C1 segment of cervical spinal cord (tissue), 14 donors: ENCODE results near the gene CBLL2.
"Not testable (repeated sequence)": the region's sequence is repeated elsewhere in the genome, so short reads cannot be mapped to it uniquely, and the experiment has no call there.

ENCODE experiments used
- DNase-seq, 14 donors: peaks; one replicate each; lab custom pipeline; 2025; lab: John Stamatoyannopoulos, UW

Gene CBLL2, protein sequence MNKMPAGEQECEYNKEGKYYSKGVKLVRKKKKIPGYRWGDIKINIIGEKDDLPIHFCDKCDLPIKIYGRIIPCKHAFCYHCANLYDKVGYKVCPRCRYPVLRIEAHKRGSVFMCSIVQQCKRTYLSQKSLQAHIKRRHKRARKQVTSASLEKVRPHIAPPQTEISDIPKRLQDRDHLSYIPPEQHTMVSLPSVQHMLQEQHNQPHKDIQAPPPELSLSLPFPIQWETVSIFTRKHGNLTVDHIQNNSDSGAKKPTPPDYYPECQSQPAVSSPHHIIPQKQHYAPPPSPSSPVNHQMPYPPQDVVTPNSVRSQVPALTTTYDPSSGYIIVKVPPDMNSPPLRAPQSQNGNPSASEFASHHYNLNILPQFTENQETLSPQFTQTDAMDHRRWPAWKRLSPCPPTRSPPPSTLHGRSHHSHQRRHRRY

DNA sequence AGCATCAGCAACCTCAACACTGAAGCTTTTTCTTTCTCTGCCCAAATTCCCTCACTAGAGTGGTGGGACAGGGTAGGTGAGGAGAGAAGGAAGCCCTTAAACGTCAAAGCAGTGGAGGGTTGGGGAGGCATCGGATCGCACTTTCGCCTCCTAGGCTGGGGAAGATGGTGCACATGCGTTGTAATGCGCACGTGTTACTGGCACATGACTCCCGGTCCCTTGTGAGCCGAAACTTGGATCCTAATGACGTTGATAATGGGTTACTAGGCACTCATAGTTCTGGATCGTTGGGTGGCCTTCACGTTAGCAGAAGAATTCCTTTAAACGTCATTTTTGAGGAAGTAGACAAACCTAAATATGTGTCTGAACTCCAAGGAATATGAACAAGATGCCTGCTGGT lies at the start of gene CBLL2:
Gene CBLL2, plus strand, starts transcription at position 301 of the 400 bp plus-strand sequence. Its CDS starts 79 bp downstream, at position 380.
- no peak for DNase-seq

DNA sequence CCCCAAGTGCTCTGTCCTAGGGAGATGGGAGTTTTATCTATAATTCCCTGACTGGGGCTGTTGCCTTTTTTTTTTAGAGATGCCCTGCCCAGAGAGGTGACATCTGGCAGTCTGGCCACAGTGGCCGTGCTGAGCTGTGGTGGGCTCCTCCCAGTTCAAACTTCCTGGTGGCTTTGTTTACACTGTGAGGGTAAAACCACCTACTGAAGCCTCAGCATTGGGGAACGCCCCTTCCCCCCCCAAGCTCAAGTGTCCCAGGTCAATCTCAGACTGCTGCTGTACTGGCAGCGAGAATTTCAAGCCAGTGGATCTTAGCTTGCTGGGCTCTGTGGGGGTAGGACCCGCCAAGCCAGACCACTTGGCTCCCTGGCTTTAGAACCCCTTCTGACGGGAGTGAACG lies 38.3 kb upstream of the CBLL2 start:
- no peak for DNase-seq

DNA sequence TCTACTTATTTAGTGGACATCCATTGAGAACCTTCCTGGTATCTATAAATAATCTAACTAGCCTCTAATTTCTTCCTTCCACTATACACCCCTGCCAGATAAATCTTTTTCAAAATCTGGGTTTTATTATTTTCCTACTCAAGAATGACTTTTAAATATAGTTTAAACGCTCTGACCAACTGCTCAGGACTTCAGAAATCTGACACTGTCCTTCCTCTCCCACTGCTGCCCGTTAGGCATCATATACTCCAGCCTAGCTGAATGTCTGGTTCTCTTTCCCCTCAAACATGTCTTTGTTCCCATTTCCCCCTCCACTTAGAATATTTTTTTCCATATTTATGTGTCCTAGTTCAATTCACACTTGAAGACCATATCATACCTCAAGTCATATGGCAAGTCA lies 35.2 kb upstream of the CBLL2 start:
- no peak for DNase-seq

DNA sequence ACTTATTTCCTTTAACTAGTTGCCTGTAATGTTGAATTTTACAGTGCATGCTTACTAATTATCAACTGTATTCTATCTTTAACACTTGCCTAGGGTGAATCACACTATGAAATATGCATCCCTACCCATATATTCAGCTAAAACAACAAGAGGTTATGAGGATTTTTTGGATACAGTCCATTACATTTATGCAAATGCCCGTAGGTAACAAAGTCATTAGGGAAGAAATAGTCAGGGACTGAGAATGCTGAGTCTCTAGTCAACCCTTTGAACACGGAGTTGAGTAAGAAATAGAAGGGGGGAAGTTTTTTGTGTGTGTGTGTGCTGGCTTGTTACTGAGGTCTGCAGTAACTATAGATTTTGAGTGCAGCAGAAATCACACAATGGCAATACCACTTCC lies 26.1 kb upstream of the CBLL2 start:
- DNase-seq = no peak

DNA sequence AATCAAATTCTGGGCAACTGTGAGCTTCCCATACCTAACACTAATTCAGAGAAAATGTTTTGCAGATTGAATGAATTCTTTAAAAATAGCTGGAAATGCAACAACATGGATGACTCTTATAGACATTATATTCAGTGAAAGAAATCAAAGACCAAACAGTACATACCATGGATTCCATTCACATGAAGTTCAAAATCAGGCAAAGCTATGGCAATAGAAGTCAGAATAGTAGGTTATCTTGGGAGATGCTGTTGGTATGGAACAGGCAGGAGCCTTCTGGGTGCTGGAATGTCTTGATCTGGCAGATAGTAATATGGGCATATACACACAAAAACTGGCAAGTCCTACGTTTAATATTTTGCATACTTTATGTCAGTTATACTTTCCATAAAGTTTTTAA lies 25.5 kb upstream of the CBLL2 start:
- no peak for DNase-seq

DNA sequence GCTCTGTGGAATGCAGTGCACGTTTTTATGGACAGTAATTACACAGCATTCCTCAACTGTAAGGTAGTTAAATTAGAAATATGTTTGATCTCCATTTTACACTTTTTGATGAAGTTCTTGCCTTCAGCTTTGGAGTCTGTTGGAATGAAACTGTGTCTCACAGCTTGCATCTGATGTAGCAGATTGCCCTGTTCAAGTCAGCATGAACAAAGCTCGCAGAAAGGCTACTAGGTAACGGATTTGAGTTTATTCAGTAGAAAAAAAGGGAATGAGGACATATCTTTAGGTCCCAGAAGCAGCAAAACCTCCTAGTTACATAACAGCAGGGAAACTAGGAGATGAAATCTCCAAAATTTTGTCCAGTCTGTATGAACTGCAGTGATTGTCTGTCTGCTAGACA lies 24.3 kb upstream of the CBLL2 start:
- DNase-seq = peak in 1 of 14 donors; percentile 6

DNA sequence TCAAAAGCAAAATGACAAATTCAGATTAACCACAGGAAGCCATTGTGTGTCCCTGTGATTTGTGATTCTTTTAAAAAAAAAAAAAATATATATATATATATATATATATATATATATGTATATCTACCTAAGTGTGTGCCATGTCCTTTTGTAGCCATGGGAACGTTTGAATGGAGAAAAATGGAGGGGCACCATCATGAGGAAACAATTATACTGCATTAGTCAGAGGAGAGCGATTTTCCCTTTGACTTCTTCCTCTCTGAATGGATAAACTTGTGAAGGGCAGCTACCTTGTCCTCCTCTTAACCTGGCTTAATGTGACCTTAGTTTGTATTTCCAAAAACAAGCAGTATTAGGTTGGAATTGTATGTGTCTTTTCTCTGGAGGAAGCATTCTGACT lies 23.3 kb upstream of the CBLL2 start:
- no peak for DNase-seq

DNA sequence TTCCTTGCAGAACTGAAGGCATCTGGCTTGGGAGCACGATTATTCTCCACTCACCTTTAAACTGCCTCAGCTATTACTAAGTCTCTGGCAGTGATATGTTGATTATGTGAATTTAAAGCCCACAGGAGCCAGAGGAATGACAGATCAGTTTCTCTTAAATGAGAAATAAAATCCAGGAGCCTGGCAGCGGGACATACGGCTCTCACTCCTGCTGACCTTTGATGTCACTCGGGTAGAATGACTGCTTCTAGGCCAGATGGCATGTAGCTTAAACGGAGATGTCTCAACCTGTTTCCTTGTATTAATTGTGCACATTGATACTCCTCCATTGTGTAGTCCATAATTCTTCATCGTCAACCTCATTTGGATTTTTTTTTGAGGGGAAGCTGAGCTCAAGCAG lies 4.0 kb upstream of the CBLL2 start:
- peak in 1 of 14 donors; percentile 7 for DNase-seq

DNA sequence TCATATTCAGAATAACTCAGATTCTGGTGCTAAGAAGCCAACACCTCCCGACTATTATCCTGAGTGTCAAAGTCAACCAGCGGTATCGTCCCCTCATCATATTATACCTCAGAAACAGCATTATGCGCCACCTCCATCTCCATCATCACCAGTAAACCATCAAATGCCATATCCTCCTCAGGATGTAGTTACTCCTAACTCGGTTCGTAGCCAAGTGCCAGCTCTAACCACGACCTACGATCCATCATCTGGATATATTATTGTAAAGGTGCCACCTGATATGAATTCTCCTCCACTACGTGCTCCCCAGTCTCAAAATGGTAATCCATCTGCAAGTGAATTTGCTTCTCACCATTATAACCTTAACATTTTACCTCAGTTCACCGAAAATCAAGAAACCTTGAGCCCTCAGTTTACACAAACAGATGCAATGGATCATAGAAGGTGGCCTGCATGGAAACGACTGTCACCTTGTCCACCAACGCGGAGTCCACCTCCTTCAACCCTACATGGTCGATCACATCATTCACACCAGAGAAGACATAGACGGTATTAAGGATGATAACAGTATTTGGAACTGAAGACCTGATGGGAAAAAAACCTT lies 1.1 kb downstream of the CBLL2 start:
- DNase-seq = no peak

DNA sequence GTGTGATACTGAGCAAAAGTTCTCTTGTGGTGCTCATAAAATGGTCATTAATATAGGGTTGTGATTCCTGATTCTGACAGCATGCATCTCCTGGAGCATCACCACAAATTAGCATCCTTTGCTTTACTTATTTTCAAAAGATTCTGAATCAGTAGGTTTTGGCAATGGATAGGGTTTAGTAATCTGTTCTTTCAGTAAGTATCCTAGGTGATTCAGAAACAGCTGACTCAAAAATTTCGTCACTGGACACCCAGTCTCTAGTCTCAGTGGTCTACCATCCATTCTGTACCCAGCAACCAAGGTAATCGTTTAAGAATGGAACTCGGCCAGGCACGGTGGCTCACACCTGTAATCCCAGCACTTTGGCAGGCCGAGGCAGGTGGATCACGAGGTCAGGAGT lies 4.1 kb downstream of the CBLL2 start:
- no peak for DNase-seq

DNA sequence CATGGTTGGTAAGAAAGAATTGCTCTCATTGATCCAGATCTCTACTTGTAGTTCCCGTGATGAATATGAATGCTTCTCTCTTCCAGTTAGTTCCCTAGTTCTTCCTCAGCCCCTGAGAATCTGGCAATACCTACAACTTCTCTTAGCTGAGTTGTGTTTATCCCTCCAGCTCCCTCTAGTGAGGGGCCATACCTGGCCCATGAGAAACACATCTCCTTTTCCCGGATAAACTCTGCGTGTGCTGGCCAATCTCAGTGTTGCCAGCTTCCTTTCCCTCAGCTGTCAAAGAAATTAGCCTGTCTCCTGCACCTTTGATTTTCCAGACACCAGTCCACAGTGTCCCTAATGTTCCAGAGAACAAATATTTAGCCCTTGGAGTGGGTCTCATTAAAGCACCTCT lies 5.7 kb downstream of the CBLL2 start:
- no peak for DNase-seq

DNA sequence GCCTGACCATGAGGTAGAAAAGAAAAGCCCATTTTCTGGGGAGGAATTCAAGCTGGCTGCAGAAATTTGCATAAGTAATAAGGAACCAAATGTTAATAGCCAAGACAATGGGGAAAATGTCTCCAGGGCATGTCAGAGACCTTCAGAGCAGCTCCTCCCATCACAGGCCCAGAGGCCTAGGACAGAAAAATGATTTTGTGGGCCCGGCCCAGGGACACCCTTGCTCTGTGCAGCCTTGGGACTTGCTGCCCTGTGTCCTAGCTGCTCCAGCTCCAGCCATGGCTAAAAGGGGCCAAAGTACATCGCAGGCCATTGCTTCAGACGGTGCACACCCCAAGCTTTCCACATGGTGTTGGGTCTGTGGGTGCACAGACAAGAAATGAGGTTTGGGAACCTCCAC lies 16.5 kb downstream of the CBLL2 start:
- not testable (repeated sequence) for DNase-seq

DNA sequence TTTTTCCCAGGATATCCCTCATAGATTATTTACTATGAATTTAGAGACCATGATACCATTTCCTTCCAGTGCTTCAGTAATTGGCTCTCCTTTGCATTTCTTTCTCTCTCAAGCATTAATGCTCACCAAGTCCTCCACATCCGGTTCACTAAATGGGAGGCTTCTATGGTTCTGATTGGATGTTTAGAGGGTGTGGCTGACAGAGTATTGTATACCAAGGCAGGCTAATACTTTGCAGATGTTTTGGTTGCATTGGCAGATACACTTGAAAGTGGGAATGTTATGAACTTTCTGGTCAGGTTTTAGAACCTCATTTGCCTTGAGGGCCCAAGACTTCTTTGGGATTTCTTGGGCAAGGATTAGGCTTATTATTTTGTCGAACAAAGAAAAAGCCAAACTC lies 24.2 kb downstream of the CBLL2 start:
- DNase-seq = no peak

DNA sequence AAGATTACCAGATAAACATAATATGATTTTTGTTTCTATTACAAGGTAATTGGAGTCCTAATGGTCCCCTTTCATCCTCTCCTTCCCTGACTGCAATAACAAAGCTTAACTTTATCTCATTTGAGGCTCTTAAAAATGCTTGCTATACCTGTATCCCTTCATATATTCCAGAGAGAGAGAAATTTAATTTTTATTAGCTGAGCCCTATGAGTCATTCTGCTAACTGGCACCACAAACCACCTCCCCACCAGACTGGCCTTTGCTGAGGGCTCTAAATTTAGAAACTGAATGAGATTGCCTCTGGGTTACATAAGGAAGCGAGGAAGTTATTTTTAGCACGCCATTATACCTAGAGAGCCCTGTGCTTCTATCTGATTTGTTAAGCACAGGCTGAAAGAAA lies 27.4 kb downstream of the CBLL2 start:
- peak in 1 of 14 donors; percentile 87 for DNase-seq

DNA sequence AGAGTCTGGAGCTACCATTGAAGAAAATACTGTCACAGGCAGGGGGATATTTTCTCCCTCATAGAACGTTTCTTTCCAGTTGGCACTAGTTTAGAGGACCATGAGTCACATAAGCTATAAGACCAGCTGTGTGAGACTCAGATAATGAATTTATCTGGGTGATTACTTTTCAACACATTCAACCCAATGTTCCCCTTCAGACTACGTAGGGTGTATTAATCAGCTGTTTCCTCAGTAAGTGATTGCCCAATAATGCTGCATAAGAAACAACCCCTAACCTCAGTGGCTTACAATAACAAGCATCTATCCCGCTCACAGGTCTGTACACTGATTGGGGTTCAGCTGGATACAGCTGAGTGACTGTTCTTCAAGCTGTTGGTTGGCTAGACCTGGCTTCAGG lies 38.1 kb downstream of the CBLL2 start:
- DNase-seq = no peak

DNA sequence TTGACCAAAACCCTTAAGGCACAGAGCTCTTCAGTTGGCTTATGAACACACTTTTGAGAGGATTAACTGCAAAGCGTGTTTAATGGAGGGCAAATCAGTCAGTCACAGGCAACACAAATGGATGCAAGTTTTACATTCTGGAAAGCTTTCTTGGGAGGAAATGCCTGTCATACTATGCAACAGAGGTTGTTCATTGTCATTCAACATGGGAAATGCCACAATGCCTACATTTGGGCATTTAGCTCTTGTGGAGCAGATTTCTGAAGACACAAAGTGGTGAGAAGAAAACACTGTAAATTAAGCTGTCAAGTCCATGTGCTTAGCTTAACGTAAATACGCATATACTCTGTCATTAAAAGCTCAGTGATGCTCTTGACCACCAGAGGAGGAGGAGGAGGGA lies 41.1 kb downstream of the CBLL2 start:
- no peak for DNase-seq

DNA sequence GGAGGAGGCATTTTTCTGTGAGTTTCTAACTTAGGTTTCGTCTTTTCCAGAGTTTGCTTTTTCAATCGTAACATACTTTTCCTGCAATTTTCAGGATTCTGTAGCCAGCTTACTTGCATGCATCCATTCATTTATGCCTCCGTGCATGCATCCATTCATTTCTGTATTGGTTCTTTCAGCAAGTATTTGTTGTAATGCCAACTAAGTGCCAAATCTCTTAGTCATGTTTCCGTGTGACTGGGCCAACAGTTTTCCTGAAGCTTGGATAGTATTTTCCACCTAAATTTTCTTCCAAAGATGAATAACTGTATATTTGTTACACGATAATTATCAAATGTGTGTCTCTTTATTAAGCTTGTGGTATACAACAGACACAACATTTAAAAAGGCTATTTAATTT lies 41.5 kb downstream of the CBLL2 start:
- no peak for DNase-seq

DNA sequence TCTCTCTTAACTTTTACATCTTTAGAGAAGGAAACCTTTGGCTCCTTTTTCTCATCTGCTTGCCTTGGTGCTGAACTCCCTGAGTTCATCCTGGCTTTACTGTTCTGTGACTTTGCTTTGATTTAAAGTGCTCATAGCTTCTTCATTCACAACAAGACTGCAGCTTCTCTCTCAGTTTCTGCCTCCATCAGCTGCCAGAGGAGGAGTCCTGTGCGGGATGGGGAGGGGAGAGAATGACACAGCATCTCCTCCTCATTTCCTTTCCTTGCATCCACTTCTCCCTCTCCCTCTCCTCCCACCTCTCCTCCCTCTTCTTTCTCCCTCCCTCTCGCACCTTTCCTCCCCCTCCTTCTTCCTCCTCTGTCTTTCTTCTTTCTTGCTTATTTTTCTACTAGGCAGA lies 42.0 kb downstream of the CBLL2 start:
- no peak for DNase-seq

DNA sequence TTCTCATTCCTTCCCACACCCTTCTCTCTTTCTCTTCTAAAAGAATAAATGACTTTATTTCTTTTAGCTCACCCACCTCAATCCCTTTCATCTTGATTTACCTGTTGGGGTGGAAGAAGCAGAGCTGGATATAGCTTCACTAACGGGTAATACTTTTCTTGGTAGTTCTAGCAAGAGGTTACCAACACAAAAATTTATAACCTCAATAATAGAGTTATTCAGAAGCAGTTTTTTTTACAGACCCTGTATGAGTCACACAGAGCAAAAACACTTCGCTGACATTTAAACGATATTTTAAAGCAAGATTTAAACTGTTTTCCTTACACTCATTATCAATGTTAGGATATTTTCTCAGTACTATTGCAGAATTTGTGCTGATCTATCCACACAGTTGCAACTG lies 42.4 kb downstream of the CBLL2 start:
- DNase-seq = no peak

DNA sequence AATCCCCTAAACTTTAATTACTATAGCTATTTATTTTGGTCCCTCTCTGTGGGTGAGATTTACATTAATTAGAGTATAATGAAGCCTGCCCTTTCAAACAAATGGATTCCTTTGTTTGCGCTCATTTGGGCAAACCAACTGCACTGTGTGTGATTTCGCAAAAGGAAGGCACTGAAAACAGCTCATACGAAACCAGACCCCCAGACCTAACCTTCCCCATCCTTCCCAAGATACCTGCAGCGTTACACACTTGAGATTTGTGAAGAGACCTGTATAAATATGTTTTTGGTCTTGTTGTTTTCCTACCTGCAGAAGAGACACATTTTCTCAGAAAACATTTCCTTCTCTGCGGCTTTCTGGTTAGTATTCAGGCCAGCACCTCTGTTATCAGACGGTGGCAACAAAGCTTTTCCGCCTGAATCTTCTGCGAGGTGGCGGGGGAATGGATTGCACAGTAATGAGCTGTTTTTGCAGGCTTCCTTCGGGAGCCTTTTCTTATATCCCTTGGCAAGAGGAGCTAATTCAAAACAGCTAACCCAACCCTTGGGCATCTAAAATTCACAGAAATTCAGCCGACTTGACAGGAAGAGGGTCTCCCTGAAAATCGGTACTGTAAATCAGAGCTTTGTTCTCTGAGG lies 47.6 kb downstream of the CBLL2 start:
- no peak for DNase-seq

DNA sequence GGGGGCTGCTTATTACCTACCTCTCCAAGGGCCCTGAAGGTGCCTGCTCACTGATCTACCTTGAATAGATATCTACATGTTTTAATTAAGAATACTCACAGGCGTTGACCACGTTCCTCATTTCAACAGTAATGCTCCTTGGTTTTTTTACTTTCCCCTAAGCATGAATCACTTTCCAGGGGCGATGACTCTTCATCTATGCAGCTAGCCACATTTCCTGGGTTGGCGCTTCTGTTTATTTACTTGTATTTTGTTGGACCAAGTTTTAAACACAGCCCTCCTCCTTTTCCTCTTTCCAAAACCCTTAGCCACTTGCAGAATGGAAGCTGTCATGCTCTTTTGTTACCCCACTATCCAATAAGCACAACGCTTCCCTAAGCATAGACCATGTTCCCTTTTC lies 50.8 kb downstream of the CBLL2 start:
- no peak for DNase-seq
